DND-41 (cell line): ENCODE measurements around the gene FGF2.

Experiments
- ATAC-seq: fragments of 200-7000 bp; cut with Tn5 transposase; 3 replicates; pipeline ENCODE4 v1.9.1; 2021; ENCODE audit warnings: low read depth; ENCODE audit not compliant: insufficient read depth
- DNase-seq: peaks from one replicate; pipeline ENCODE4 v3.0.0-alpha.2; 2020
- H2AFZ ChIP-seq: 2 replicates; pipeline ENCODE4 v1.6.0; 2012; ENCODE audit warnings: low read depth, low read length
- H3K27ac ChIP-seq: 2 replicates; pipeline ENCODE4 v1.5.1; 2012; ENCODE audit warnings: low read length, inconsistent platforms
- H3K27me3 ChIP-seq: fragments of 200-600 bp; sonication (generic); 2 replicates; pipeline ENCODE4 v1.6.0; 2012; ENCODE audit warnings: low read length, mild to moderate bottlenecking, inconsistent platforms; ENCODE audit not compliant: insufficient read depth, poor library complexity
- H3K36me3 ChIP-seq: 2 replicates; pipeline ENCODE4 v1.5.1; 2012; ENCODE audit warnings: low read length, inconsistent platforms; ENCODE audit not compliant: insufficient read depth
- H3K4me1 ChIP-seq: 2 replicates; pipeline ENCODE4 v1.5.1; 2012; ENCODE audit warnings: mild to moderate bottlenecking, low read length; ENCODE audit not compliant: insufficient read depth
- H3K4me2 ChIP-seq: 2 replicates; pipeline ENCODE4 v1.6.0; 2012; ENCODE audit warnings: mild to moderate bottlenecking, moderate library complexity, low read length, inconsistent platforms; ENCODE audit not compliant: insufficient read depth
- H3K4me3 ChIP-seq, 2 experiments: fragments of 200-600 bp in 1 of 2; shearing (Covaris generic) in 1 of 2; 2 replicates each; pipeline ENCODE4 v1.5.1; 2012 to 2016; ENCODE audit warnings: inconsistent platforms in 2 of 2, low read length in 2 of 2, mild to moderate bottlenecking in 2 of 2, low read depth in 1 of 2, moderate library complexity in 1 of 2
- H3K79me2 ChIP-seq: 2 replicates; pipeline ENCODE4 v1.6.0; 2012; ENCODE audit warnings: low read length, inconsistent platforms; ENCODE audit not compliant: insufficient read depth
- H3K9ac ChIP-seq: 2 replicates; pipeline ENCODE4 v1.6.0; 2012; ENCODE audit warnings: low read depth, mild to moderate bottlenecking, inconsistent platforms, low read length, moderate library complexity
- H3K9me3 ChIP-seq: 2 replicates; pipeline ENCODE4 v1.5.1; 2012; ENCODE audit warnings: low read length, moderate library complexity, mild to moderate bottlenecking, inconsistent platforms; ENCODE audit not compliant: insufficient read depth, severe bottlenecking
- H4K20me1 ChIP-seq: 2 replicates; pipeline ENCODE4 v1.6.0; 2012; ENCODE audit warnings: low read length; ENCODE audit not compliant: insufficient read depth
- EZH2 ChIP-seq: IDR thresholded peaks from 3 replicates; pipeline ENCODE4 v1.6.1; 2012; ENCODE audit warnings: borderline replicate concordance, low read depth, mild to moderate bottlenecking, moderate library complexity, low read length, inconsistent platforms; ENCODE audit not compliant: severe bottlenecking
- TF ChIP-seq, protein P1 (sequence below): IDR thresholded peaks from 2 replicates; pipeline ENCODE4 v1.5.1; 2012; ENCODE audit warnings: borderline replicate concordance, low read length, moderate library complexity, mild to moderate bottlenecking; ENCODE audit not compliant: poor library complexity, severe bottlenecking; ENCODE audit errors: extremely low read depth

FGF2 gene

GRCh38 chr4:122900314-122900713 is 73.7 kb downstream of the FGF2 start:
- H3K9ac ChIP-seq: no peak overlapping the region
- H3K27me3 ChIP-seq: no peaks in the 10 kb centered on the region
- no peak overlapping the region for H3K4me2 ChIP-seq
- H3K4me3 ChIP-seq: no peak overlapping the region
- H3K27ac ChIP-seq: no peak overlapping the region
- no peaks in the 10 kb centered on the region for H3K9me3 ChIP-seq
- DNase-seq (no peak), ATAC-seq (no peak)
- no peaks in the 10 kb centered on the region for H3K79me2 ChIP-seq
- no peaks in the 10 kb centered on the region for H4K20me1 ChIP-seq
- H3K36me3 ChIP-seq: no peaks in the 10 kb centered on the region
- no peak for TF ChIP-seq EZH2
- TF ChIP-seq, protein P1, sequence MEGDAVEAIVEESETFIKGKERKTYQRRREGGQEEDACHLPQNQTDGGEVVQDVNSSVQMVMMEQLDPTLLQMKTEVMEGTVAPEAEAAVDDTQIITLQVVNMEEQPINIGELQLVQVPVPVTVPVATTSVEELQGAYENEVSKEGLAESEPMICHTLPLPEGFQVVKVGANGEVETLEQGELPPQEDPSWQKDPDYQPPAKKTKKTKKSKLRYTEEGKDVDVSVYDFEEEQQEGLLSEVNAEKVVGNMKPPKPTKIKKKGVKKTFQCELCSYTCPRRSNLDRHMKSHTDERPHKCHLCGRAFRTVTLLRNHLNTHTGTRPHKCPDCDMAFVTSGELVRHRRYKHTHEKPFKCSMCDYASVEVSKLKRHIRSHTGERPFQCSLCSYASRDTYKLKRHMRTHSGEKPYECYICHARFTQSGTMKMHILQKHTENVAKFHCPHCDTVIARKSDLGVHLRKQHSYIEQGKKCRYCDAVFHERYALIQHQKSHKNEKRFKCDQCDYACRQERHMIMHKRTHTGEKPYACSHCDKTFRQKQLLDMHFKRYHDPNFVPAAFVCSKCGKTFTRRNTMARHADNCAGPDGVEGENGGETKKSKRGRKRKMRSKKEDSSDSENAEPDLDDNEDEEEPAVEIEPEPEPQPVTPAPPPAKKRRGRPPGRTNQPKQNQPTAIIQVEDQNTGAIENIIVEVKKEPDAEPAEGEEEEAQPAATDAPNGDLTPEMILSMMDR: no peak
- no peak overlapping the region for H2AFZ ChIP-seq
- no peaks in the 10 kb centered on the region for H3K4me1 ChIP-seq

GRCh38 chr4:122901247-122902010 is 74.8 kb downstream of the FGF2 start:
- H3K36me3 ChIP-seq: no peaks in the 10 kb centered on the region
- H3K4me3 ChIP-seq: no peak overlapping the region
- no peak overlapping the region for H3K9ac ChIP-seq
- no peak overlapping the region for H3K27ac ChIP-seq
- ATAC-seq: no peak
- no peaks in the 10 kb centered on the region for H4K20me1 ChIP-seq
- no peaks in the 10 kb centered on the region for H3K4me1 ChIP-seq
- no peaks in the 10 kb centered on the region for H3K9me3 ChIP-seq
- H2AFZ ChIP-seq: no peak overlapping the region
- H3K4me2 ChIP-seq: no peak overlapping the region
- no peaks in the 10 kb centered on the region for H3K79me2 ChIP-seq
- DNase-seq: no peak
- no peaks in the 10 kb centered on the region for H3K27me3 ChIP-seq
- TF ChIP-seq, protein P1: no peak
- no peak for TF ChIP-seq EZH2

- no peak overlapping the region for H3K9ac ChIP-seq
- H3K79me2 ChIP-seq: no peaks in the 10 kb centered on the region
- TF ChIP-seq, protein P1: no peak
- TF ChIP-seq EZH2: no peak
- no peaks in the 10 kb centered on the region for H3K9me3 ChIP-seq
- H3K4me1 ChIP-seq: no peaks in the 10 kb centered on the region
- DNase-seq (no peak), ATAC-seq (no peak)
- no peak overlapping the region for H3K4me2 ChIP-seq
- H3K27me3 ChIP-seq: no peaks in the 10 kb centered on the region
- H3K4me3 ChIP-seq: no peak overlapping the region
- H2AFZ ChIP-seq: no peak overlapping the region
- H3K36me3 ChIP-seq: no peaks in the 10 kb centered on the region
- no peaks in the 10 kb centered on the region for H4K20me1 ChIP-seq
- H3K27ac ChIP-seq: no peak overlapping the region
Observed at GRCh38 chr4:122903766-122904288, 77.2 kb downstream of the FGF2 start.

- Histone ChIP-seq H3K9me3 (no peaks in the 10 kb centered on the region), H3K27me3 (no peaks in the 10 kb centered on the region), H3K9ac (no peak overlapping the region), H4K20me1 (no peaks in the 10 kb centered on the region), H3K4me2 (no peak overlapping the region), H3K4me3 (no peak overlapping the region), H3K27ac (no peak overlapping the region), H3K36me3 (peaks cover 10% of the 10 kb centered on the region; the same call in 1 of the 2 replicates), H3K4me1 (no peaks in the 10 kb centered on the region), H2AFZ (no peak overlapping the region), H3K79me2 (no peaks in the 10 kb centered on the region)
- ATAC-seq (no peak), DNase-seq (no peak)
- TF ChIP-seq, protein P1: no peak
- no peak for TF ChIP-seq EZH2
Observed at GRCh38 chr4:122906859-122907305, 80.3 kb downstream of the FGF2 start.
